Adipose tissue (tissue), 3 donors: ENCODE results near the gene NF1. TPM values are rescaled to one million over a fixed set of nuclear protein-coding genes. Genes with fewer than 3 reads are reported as not detected.
A peak's percentile ranks its signal among the peaks of the same experiment; 100 is the strongest.
"Not testable (repeated sequence)": the region's sequence is repeated elsewhere in the genome, so short reads cannot be mapped to it uniquely, and the experiment has no call there.

ENCODE experiments used
- H3K27ac ChIP-seq: one replicate; pipeline ENCODE4 v1.5.1; 2013; ENCODE audit warnings: low read depth, low read length
- WGBS, 3 donors: extraction: QIAGEN DNeasy Blood & Tissue Kit; methylation state at CpG; one replicate each; pipeline ENCODE4 v1.1.7; 2013; 5-methylcytosine and 5-hydroxymethylcytosine counted together
- polyA plus RNA-seq, 3 donors: library from polyadenylated mRNA; stranded (reverse); fragments of 200-250 nt; gene quantifications; one replicate each; pipeline ENCODE4 v1.2.3, GENCODE V29; 2013
- donor health status: healthy with polysubstance abuse.
- donor health status: Bipolar disorder and iron deficiency.
- donor health status: healthy.

The NF1 gene
- 1 to 10 TPM; 5.6 to 9.1 (median 7.9) TPM for polyA plus RNA-seq

DNA sequence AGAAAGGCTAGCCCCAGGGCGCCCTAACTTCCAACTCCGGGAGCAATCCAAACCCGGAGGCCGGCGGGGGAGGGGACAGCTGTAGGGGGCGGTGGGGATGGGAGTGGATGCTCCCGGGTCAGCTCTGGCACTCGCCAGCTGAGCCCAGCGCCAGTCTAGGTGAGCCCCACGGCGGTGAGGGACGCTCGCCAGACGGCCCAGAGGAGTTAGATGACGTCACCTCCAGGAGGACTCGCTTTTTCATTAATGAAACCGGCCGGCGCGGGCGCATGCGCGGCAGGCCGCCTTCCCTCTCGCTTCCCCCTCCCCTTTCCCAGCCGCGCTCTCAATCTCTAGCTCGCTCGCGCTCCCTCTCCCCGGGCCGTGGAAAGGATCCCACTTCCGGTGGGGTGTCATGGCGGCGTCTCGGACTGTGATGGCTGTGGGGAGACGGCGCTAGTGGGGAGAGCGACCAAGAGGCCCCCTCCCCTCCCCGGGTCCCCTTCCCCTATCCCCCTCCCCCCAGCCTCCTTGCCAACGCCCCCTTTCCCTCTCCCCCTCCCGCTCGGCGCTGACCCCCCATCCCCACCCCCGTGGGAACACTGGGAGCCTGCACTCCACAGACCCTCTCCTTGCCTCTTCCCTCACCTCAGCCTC is at the start of gene NF1:
Gene NF1, plus strand, starts transcription at position 378 of the 636 bp plus-strand sequence. CDS start 333 bp downstream, outside the sequence.
- WGBS, 3 donors, result 0 to 1% (median 0%) methylated on average over 24 to 45 of the region's 45 CpGs
- peak within 1 kb of the TSS; percentile 88 for H3K27ac ChIP-seq

DNA sequence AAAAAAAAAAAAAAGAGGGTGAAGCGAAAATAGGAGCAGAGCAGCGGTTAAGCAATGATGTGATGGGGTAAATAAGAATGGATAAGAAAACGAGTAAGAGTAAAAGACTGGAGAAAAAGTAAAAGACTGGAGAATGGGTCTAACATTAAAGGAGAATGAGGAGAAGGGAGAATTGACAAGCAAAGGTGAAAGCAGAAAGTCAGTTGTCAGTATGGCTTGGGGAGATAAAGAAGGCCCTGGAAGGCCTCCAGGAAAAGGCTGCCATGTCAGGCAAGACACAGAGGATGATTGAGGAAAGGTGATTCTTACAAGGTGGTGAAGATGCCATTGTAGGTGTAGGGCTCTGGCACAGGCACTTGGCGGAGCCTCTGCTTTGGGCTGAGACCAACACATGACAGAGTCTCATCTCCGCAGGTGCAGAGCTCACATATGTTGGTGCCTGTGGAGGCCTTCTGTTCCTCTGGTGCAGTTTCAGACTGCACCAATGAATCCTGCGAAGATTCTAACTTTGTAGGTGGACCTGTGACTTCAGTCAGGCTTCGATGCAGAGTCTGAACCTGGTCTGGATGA is 47.8 kb upstream of the NF1 start:
- WGBS, 3 donors, result 97 to 100% (median 98%) methylated on average over 4 to 6 of the region's 7 CpGs
- not testable (repeated sequence) for H3K27ac ChIP-seq

- no peak overlapping the region for H3K27ac ChIP-seq
Observed at GRCh38 chr17:31048142-31048541, 46.6 kb upstream of the NF1 start.

DNA sequence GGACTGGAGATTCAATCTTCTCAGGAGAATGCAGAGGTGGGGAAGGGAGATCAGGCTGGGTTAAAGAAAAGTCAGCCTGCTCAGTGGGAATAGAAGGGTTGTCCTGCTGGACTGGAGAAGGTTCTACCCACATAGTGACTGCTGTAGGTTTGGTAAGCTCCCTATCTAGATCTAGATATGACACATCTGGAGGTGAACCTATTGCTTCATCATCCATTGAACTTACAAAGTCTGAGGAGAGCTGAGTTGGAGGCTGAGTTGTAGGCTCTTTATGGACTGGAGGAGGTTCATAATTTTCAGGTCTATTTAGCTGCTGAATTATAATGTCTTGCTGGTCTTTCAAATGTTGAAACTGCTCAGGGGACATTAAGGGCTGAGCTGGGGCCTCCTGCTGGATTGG is 46.0 kb upstream of the NF1 start:
- H3K27ac ChIP-seq, result no peak overlapping the region

- H3K27ac ChIP-seq, result no peak overlapping the region
- WGBS, 3 donors, result 93 to 98% (median 95%) methylated on average over 9 of the region's 9 CpGs
Observed at GRCh38 chr17:31050948-31051347, 43.8 kb upstream of the NF1 start.

GRCh38 chr17:31051506-31051905 is 43.3 kb upstream of the NF1 start:
- WGBS, 3 donors, result 68 to 91% (median 79%) methylated on average over 2 of the region's 2 CpGs
- H3K27ac ChIP-seq, result no peak overlapping the region

GRCh38 chr17:31052187-31052889 is 42.4 kb upstream of the NF1 start:
- 50 to 66% (median 55%) methylated on average over 9 of the region's 9 CpGs for WGBS, 3 donors
- no peak overlapping the region for H3K27ac ChIP-seq

DNA sequence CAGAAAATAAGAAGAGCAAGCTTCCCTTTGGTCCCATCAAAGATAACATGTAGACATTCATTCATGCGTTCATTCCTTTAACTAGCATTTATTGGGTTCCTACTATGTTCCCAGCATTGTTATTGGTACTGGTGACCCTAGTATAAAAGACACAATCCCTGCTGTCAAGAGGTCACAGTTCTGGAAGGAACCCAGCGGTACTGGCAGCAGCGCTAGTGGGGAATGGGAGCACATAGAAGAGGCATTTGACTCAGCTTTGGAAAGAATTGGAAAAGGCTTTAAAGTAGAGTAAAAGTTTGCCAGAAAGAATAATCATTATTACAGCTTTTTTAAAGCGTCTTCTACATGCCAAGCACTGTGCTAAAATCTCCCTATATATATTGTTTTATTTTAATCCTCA is 41.7 kb upstream of the NF1 start:
- 79 to 93% (median 92%) methylated on average over 4 of the region's 4 CpGs for WGBS, 3 donors
- H3K27ac ChIP-seq, result no peak overlapping the region

GRCh38 chr17:31054761-31055160 is 40.0 kb upstream of the NF1 start:
- 77 to 90% (median 89%) methylated on average over 3 of the region's 3 CpGs for WGBS, 3 donors
- H3K27ac ChIP-seq, result no peak overlapping the region

DNA sequence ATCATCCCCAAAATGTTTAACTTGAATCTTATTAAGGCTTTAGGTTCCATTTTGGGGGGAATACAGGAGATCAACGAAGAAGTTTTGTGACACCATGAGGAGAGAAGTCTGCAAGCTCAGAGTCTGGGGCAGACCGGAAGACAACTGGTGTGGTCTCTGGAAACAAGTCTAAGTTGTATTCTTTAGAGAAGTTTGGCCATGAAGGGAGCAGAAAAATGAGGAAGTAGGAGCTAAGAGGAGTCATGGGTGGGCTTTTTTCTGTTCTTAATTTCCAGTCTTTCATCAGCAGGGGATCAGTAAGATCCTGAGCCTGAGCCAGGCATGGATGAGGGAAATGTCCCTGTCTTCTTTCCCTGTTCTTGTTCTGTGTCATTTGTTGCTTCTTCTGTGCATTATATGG is 35.8 kb upstream of the NF1 start:
- WGBS, 3 donors, result 52 to 79% (median 53%) methylated on average over 2 of the region's 2 CpGs
- no peak overlapping the region for H3K27ac ChIP-seq

DNA sequence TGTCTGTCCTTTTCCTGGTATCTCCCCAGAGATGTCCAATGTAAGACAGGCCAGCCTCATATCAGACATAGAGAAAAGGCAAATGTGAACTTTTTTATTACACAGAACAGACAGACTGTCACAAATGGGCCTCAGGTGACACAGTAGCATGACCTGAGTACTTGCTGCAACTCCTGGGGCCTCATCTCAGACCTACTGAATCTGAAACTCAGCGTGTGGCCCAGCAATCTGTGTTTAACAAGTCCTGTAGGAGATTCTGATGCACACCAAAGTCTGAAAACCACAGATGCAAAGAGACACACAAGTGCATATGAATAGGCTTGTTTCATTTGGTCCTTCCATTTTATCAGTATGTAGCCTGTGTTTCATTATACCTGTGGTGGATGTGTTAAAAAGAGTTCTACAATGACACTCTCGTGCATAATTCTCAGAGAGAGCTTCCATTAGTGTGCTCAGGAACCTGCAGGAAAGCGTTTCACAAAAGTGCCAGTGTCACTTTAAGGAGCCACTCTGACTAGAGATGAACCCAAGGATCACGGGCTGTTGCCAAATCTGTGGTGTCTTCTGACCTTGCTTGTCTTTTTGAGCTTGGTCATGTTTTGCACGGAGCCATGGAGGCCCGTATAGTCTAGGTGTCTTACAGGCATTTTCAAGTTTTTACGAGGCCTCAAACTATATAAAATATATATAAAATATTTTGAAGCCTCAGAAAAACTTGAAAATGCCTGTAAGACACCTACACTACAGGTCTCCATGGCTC is 33.8 kb upstream of the NF1 start:
- WGBS, 3 donors, result 75 to 87% (median 76%) methylated on average over 7 of the region's 7 CpGs
- no peak overlapping the region for H3K27ac ChIP-seq

DNA sequence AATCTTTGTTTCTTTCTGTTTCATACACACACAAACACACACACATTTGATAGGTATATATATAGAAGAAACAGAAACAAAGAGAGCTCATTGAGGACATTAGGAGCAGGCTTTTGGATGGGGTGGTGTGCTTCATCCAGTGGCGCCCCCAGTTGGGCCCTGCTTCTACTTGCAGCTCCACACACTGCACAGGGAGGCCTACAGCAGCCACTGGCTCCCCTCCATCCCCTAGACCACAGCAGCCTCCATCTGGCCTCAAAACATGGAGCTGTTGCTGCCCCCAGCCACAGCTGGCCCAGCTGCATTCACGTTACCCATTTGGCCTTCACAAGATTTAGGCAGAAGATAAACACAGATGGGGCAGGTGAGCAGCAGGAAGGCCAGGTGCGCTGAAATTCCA is 33.1 kb upstream of the NF1 start:
- WGBS, 3 donors, result 85 to 90% (median 87%) methylated on average over 3 of the region's 3 CpGs
- no peak overlapping the region for H3K27ac ChIP-seq

GRCh38 chr17:31062346-31062745 is 32.4 kb upstream of the NF1 start:
- H3K27ac ChIP-seq, result no peak overlapping the region
- WGBS, 3 donors, result 94 to 98% (median 97%) methylated on average over 3 of the region's 3 CpGs

GRCh38 chr17:31064707-31065106 is 30.1 kb upstream of the NF1 start:
- WGBS, 3 donors, result 94% methylated on average over 2 of the region's 2 CpGs
- no peak overlapping the region for H3K27ac ChIP-seq

DNA sequence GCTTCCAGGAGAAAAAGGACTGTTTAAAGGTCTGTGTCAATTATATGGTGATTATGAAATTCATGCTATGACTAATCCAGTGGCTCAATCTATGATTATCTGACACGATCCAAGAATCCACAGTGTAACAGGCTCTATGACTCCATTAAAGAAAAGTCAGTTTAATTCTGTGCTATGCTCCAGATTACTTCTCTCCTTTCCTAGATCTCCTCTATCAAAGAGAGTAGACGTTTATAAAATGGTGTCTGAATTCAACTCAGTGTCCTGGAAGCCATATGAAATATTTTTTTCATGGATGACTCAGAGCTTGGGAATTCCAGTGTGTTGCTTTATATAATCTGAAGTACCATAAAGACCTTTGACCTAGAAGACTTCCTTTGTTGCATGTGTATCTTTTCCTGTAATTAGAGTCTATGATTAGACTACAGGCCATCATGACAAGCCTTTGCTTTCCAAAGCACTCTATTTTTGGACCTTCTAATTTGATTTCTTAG is 27.0 kb upstream of the NF1 start:
- H3K27ac ChIP-seq, result no peak overlapping the region
- 17 to 57% (median 20%) methylated on average over 2 of the region's 2 CpGs for WGBS, 3 donors

DNA sequence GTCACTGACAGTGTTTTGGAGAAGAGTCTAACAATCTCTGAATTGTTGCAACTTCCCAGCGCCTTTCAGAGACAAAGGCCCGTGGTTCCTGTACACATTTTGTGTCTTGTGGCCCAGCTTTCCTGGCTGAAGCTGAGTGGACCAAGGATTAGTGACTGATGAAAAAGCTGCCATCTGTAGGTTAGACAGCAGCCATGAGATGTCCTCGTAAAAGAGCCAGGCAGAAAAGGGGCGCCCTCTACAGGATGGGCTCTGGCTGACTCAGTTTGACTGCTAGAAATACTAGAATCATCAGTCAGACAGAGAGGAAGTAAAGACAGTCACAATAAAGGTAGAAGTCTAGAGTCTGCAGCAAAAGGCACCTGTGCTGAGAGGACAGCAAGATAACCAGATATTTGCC is 26.5 kb upstream of the NF1 start:
- 44 to 59% (median 53%) methylated on average over 4 of the region's 4 CpGs for WGBS, 3 donors
- H3K27ac ChIP-seq, result no peak overlapping the region

DNA sequence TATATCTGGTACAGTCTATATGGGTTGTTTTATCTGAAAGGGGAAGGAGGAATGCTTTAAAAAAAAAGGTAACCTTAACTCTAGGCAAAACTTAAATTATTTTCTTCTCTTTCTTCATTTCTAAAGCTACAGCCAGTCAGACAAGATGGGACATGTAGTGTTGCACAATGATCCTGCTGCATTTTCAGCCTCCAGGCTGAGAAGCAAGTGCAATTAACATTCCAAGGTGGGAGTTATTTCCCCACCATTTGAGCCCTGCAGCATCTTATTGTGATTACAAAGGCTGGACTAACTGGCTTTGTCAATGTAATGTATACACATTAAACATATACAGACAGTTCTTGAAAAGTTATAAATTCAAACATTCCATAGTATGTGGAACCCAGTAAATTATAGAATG is 22.6 kb upstream of the NF1 start:
- H3K27ac ChIP-seq, result no peak overlapping the region

GRCh38 chr17:31073411-31073810 is 21.4 kb upstream of the NF1 start:
- WGBS, 3 donors, result 51 to 66% (median 61%) methylated on average over 4 of the region's 4 CpGs

More at GRCh38 chr17:31073411-31073810, 21.4 kb upstream of the NF1 start:
- no peak overlapping the region for H3K27ac ChIP-seq
